ENCODE data around the gene ABLIM1. TPM values are rescaled to one million over a fixed set of nuclear protein-coding genes. Genes with fewer than 3 reads are reported as not detected.

The ABLIM1 gene
- polyA plus RNA-seq, 3 donors = 0.33 to 0.91 (median 0.57) TPM

GRCh38 chr10:114474989-114475388, 183.1 kb downstream of the ABLIM1 start:
- H3K36me3 ChIP-seq (replicated peaks in 1 of 2; ENCODE audit: control insufficient read depth in 1 of 2, insufficient read depth in 2 of 2, low read length in 2 of 2) = no peaks in the 10 kb centered on the region
- no peak for DNase-seq
- Mint-ChIP-seq H3K4me3 (no peak overlapping the region), H3K27ac (peak overlapping the region in 1 of 7 donors; percentile 2), H3K36me3 (no peaks in the 10 kb centered on the region), H3K27me3 (ENCODE audit: low read depth in 3 of 3) (peaks cover 0 to 3% (median 3%) of the 10 kb centered on the region in 3 donors), H3K9me3 (peaks cover 0 to 2% (median 0%) of the 10 kb centered on the region in 7 donors), H3K4me1 (peaks cover 2% of the 10 kb centered on the region)
- no peak overlapping the region for H3K9ac ChIP-seq (ENCODE audit: insufficient read depth, low read length, poor library complexity, severe bottlenecking)
- intact Hi-C loops (cut with micrococcal nuclease) = loop anchor here (5.0 to 10.0 kb wide), 2 partner anchors 310 to 312 kb away; no protein-coding TSS in a partner anchor
- no peak overlapping the region for H3K4me3 ChIP-seq (replicated peaks in 1 of 3; ENCODE audit: low read depth in 2 of 3, low read length in 3 of 3)
- H3K9me3 ChIP-seq (replicated peaks in 1 of 2; ENCODE audit: control insufficient read depth in 1 of 2, insufficient read depth in 1 of 2, low read length in 2 of 2) = no peaks in the 10 kb centered on the region
- H3K4me2 ChIP-seq (replicated peaks; ENCODE audit: extremely low read depth, low read length, poor library complexity, severe bottlenecking) = no peak overlapping the region
- H4K20me1 ChIP-seq (ENCODE audit: insufficient read depth, low read length) = no peaks in the 10 kb centered on the region
- H3K79me2 ChIP-seq (ENCODE audit: insufficient read depth, low read length) = no peaks in the 10 kb centered on the region
- 98% methylated on average over 5 of the region's 5 CpGs for WGBS (ENCODE audit: insufficient coverage)
- H3K27ac ChIP-seq (ENCODE audit: low read depth in 1 of 2, low read length in 2 of 2) = no peak overlapping the region
- H3K4me1 ChIP-seq (ENCODE audit: control insufficient read depth in 1 of 2, insufficient read depth in 2 of 2, low read length in 2 of 2) = no peaks in the 10 kb centered on the region
- TF ChIP-seq, protein P1, sequence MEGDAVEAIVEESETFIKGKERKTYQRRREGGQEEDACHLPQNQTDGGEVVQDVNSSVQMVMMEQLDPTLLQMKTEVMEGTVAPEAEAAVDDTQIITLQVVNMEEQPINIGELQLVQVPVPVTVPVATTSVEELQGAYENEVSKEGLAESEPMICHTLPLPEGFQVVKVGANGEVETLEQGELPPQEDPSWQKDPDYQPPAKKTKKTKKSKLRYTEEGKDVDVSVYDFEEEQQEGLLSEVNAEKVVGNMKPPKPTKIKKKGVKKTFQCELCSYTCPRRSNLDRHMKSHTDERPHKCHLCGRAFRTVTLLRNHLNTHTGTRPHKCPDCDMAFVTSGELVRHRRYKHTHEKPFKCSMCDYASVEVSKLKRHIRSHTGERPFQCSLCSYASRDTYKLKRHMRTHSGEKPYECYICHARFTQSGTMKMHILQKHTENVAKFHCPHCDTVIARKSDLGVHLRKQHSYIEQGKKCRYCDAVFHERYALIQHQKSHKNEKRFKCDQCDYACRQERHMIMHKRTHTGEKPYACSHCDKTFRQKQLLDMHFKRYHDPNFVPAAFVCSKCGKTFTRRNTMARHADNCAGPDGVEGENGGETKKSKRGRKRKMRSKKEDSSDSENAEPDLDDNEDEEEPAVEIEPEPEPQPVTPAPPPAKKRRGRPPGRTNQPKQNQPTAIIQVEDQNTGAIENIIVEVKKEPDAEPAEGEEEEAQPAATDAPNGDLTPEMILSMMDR (IDR thresholded peaks at IDR 0.05) = no peak
- H2AFZ ChIP-seq (ENCODE audit: insufficient read depth, low read depth, low read length, poor library complexity, severe bottlenecking) = no peak overlapping the region
- H3K27me3 ChIP-seq (ENCODE audit: control insufficient read depth in 2 of 2, insufficient read depth in 2 of 2, low read length in 2 of 2) = no peaks in the 10 kb centered on the region

DNA sequence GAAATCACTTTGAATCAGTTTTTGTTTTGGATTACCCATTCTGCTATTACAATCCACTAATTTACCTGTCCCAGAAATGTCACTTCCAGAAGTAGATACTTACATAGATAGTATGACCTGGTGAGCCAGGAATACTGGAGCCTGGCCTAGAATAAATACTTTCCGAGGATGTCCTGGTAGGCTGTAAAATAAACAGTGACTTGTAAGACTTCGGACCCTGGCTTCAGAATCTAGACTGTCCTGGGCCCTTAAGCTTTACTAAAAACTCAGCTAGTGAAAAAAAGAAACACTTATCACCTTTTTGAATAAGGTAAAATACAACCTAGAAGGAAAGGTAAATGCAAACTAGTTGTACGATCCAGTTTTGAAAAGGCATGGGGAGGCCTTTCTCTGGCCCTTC, 184.3 kb downstream of the ABLIM1 start:
- peaks cover 2% of the 10 kb centered on the region for H3K4me1 Mint-ChIP-seq

More for the DNA sequence above, 184.3 kb downstream of the ABLIM1 start:
- no peaks in the 10 kb centered on the region for H3K4me1 ChIP-seq (ENCODE audit: control insufficient read depth in 1 of 2, insufficient read depth in 2 of 2, low read length in 2 of 2)
- no peaks in the 10 kb centered on the region for H3K36me3 ChIP-seq (replicated peaks in 1 of 2; ENCODE audit: control insufficient read depth in 1 of 2, insufficient read depth in 2 of 2, low read length in 2 of 2)
- Mint-ChIP-seq H3K9me3 (peaks cover 0 to 3% (median 0%) of the 10 kb centered on the region in 7 donors), H3K36me3 (no peaks in the 10 kb centered on the region), H3K27ac (no peak overlapping the region), H3K4me3 (no peak overlapping the region), H3K27me3 (ENCODE audit: low read depth in 3 of 3) (peaks cover 0 to 3% (median 3%) of the 10 kb centered on the region in 3 donors)
- no peaks in the 10 kb centered on the region for H3K9me3 ChIP-seq (replicated peaks in 1 of 2; ENCODE audit: control insufficient read depth in 1 of 2, insufficient read depth in 1 of 2, low read length in 2 of 2)
- H3K27ac ChIP-seq (ENCODE audit: low read depth in 1 of 2, low read length in 2 of 2) = no peak overlapping the region
- DNase-seq = no peak
- intact Hi-C loops (cut with micrococcal nuclease) = loop anchor here in 1 of 2 donors (10.0 kb wide), 1 partner anchor 311 kb away; no protein-coding TSS in a partner anchor
- H3K4me2 ChIP-seq (replicated peaks; ENCODE audit: extremely low read depth, low read length, poor library complexity, severe bottlenecking) = no peak overlapping the region
- TF ChIP-seq, protein P1 (IDR thresholded peaks at IDR 0.05) = no peak
- H4K20me1 ChIP-seq (ENCODE audit: insufficient read depth, low read length) = no peaks in the 10 kb centered on the region
- H2AFZ ChIP-seq (ENCODE audit: insufficient read depth, low read depth, low read length, poor library complexity, severe bottlenecking) = no peak overlapping the region
- H3K79me2 ChIP-seq (ENCODE audit: insufficient read depth, low read length) = no peaks in the 10 kb centered on the region
- H3K4me3 ChIP-seq (replicated peaks in 1 of 3; ENCODE audit: low read depth in 2 of 3, low read length in 3 of 3) = no peak overlapping the region
- 100% methylated on average over 1 of the region's 3 CpGs for WGBS (ENCODE audit: insufficient coverage)
- H3K9ac ChIP-seq (ENCODE audit: insufficient read depth, low read length, poor library complexity, severe bottlenecking) = no peak overlapping the region
- no peaks in the 10 kb centered on the region for H3K27me3 ChIP-seq (ENCODE audit: control insufficient read depth in 2 of 2, insufficient read depth in 2 of 2, low read length in 2 of 2)

Data from CD14-positive monocyte (primary cell).